ENCODE measurements around the gene ATP8B3. TPM values are rescaled to one million over a fixed set of nuclear protein-coding genes. Genes with fewer than 3 reads are reported as not detected.

Gene ATP8B3
- total and polyA plus RNA-seq, 10 donors = 1.9 to 10.1 (median 5.6) TPM

DNA sequence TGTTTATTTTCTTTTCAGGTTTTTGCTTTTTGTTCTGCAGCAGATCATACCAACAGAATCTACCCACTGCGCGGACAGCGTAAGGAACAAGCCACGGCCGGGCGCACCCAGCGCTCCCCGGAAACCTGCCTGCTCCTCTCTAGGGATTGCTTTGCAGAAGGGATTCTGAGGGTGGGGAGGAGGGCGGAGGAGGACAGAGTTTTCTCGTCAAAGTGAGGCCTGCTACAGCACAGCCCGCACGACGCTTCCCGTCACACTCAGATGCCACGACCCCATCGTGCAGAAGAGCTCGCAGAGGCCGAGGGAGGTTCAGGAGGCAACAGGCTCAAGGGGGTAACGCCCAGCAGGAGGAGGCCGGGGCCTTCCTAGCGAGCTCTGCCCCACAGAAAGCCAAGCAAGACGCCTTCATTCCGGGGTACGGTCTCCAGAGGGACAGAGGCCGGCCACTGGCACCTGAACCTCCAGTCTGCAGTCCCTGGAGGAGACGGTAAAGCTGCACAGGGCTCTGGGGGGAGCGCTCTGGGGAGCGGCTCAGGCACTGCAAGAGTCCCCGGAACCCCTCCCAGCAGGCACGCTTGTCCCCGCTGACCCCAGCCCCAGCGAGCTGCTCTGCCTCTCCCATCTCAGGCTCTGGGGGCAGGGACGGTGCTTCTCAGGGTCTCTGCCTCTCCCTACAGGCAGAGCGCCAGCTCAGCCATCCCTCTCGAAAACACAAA lies 29.3 kb upstream of the ATP8B3 start:
- DNase-seq = no peak
- intact Hi-C loops (cut with DNase I; ENCODE audit: low total_unique reads) = no loop called here
- Histone ChIP-seq H3K36me3 (peaks cover 0 to 73% (median 5%) of the 10 kb centered on the region in 6 donors), H3K27me3 (replicated peaks in 1 of 7) (no peaks in the 10 kb centered on the region), H3K9me3 (no peaks in the 10 kb centered on the region), H3K4me1 (peaks cover 66 to 100% (median 98%) of the 10 kb centered on the region in 6 donors), H3K4me3 (peak overlapping the region; percentile 20 to 67 (median 33)), H3K27ac (peak overlapping the region; percentile 27 to 100 (median 82))
- TF ChIP-seq, protein P1, sequence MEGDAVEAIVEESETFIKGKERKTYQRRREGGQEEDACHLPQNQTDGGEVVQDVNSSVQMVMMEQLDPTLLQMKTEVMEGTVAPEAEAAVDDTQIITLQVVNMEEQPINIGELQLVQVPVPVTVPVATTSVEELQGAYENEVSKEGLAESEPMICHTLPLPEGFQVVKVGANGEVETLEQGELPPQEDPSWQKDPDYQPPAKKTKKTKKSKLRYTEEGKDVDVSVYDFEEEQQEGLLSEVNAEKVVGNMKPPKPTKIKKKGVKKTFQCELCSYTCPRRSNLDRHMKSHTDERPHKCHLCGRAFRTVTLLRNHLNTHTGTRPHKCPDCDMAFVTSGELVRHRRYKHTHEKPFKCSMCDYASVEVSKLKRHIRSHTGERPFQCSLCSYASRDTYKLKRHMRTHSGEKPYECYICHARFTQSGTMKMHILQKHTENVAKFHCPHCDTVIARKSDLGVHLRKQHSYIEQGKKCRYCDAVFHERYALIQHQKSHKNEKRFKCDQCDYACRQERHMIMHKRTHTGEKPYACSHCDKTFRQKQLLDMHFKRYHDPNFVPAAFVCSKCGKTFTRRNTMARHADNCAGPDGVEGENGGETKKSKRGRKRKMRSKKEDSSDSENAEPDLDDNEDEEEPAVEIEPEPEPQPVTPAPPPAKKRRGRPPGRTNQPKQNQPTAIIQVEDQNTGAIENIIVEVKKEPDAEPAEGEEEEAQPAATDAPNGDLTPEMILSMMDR (IDR thresholded peaks at IDR 0.05 in 8 of 11, conservative IDR thresholded peaks at IDR 0.05 in 3 of 11) = no peak
- peak in 1 of 3 donors; percentile 0 for TF ChIP-seq POLR2AphosphoS5 (IDR thresholded peaks at IDR 0.05)
- WGBS, 5 donors = 60 to 82% (median 73%) methylated on average over 25 to 35 of the region's 35 CpGs

DNA sequence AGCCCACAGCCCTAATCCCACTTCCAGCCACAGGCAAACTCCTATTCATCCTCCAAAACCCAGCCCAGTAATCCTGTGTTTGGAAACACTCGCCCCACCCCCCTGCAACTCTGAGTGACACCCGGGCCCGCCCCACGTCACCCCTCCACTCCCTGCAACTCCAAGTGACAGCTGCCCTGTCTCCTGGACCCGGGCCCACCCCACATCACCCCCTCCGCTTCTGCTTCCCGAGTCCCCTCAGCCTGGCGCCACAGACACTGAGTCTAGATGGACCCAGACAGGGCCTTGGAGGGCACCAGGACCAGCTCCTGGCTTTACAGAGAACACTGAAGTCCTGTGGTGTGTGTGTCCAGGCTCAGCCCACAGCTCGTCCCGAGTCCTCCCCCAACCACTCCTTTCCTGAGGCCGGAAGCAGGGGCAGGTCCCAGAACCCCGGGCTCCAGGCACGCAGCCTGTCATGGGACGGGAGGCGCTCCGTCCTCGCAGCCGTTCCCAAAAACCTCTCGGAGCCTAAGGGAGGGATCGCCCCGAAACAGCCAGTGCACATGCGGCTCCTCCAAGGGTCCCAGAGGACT lies 28.6 kb upstream of the ATP8B3 start:
- WGBS, 5 donors = 53 to 78% (median 64%) methylated on average over 15 to 22 of the region's 22 CpGs
- Histone ChIP-seq H3K27ac (peak overlapping the region; percentile 48 to 100 (median 82)), H3K4me1 (peaks cover 60 to 100% (median 98%) of the 10 kb centered on the region in 6 donors), H3K9me3 (no peaks in the 10 kb centered on the region), H3K4me3 (peak overlapping the region; percentile 20 to 67 (median 33)), H3K36me3 (peaks cover 0 to 72% (median 5%) of the 10 kb centered on the region in 6 donors), H3K27me3 (replicated peaks in 1 of 7) (no peaks in the 10 kb centered on the region)
- TF ChIP-seq, protein P1 (IDR thresholded peaks at IDR 0.05 in 8 of 11, conservative IDR thresholded peaks at IDR 0.05 in 3 of 11) = no peak
- TF ChIP-seq POLR2A (IDR thresholded peaks at IDR 0.05) (peak in 1 of 3 donors; percentile 5), POLR2AphosphoS5 (IDR thresholded peaks at IDR 0.05) (peak; percentile 72 to 88 (median 83))
- DNase-seq = peak; percentile 86
- intact Hi-C loops (cut with DNase I; ENCODE audit: low total_unique reads) = no loop called here

DNA sequence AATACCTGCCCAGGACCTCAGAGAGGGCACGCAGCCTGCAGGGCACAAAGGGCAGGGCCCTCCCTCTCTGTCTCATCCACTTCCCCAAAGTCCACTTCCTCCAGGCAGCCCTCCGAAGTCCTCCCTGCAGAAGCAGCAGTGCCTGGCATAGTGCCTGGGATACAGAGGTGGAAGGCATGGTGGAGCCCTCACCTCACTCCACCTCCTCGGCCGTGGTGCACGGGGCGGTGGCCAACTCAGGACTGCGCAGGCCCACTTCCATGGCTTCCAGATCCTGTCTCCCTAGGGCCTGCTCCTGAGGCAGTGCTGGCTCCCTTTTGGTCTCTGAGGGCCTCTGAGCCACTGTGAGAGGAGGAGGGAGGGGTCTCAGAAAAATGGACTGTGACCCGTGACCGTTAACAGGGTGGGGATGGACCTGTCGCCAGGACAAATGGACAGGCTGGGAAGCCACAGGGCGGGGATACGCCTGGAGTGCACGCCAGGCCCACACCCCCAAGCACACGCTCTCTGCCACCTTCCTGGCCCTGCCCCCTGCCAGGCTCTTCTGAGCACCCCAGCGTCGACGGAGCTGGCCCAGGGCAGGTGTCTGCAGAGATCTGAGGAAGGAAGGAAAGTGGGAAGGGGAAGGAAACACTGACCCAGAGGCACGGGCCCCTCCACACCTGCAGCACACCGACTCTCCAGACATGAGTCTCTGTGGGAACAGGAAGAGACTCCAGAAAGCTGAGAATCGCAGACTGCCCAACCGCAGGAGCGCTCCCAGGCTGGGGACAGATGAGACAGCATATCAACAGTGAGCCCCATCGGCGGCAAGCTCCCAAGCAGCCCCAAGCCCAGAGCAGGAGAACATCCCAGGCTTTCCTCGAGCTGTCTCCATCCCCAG lies 27.8 kb upstream of the ATP8B3 start:
- H3K9me3 ChIP-seq = no peaks in the 10 kb centered on the region
- DNase-seq = no peak
- TF ChIP-seq, protein P1 (IDR thresholded peaks at IDR 0.05 in 8 of 11, conservative IDR thresholded peaks at IDR 0.05 in 3 of 11) = no peak
- TF ChIP-seq POLR2AphosphoS5 (IDR thresholded peaks at IDR 0.05) (peak in 2 of 3 donors; percentile 40 to 50), POLR2A (IDR thresholded peaks at IDR 0.05) (no peak)
- intact Hi-C loops (cut with DNase I; ENCODE audit: low total_unique reads) = no loop called here
- H3K4me1 ChIP-seq = peaks cover 60 to 100% (median 98%) of the 10 kb centered on the region in 6 donors
- peak overlapping the region; percentile 25 to 100 (median 82) for H3K27ac ChIP-seq
- WGBS, 5 donors = 50 to 72% (median 60%) methylated on average over 24 to 25 of the region's 25 CpGs
- no peaks in the 10 kb centered on the region for H3K27me3 ChIP-seq (replicated peaks in 1 of 7)
- H3K36me3 ChIP-seq = peaks cover 0 to 68% (median 2%) of the 10 kb centered on the region in 6 donors
- H3K4me3 ChIP-seq = peak overlapping the region in 3 of 8 donors; percentile 31 to 67 (median 42)

All from spleen (tissue), 11 donors.